Breast epithelium (tissue), 4 donors: ENCODE results near the gene VMAC. TPM values are rescaled to one million over a fixed set of nuclear protein-coding genes. Genes with fewer than 3 reads are reported as not detected.
A peak's percentile ranks its signal among the peaks of the same experiment; 100 is the strongest.

Experiments
- DNase-seq, 2 donors: peaks; one replicate each; pipeline ENCODE4 v3.0.0-alpha.2; 2019; ENCODE audit warnings: low spot score in 2 of 2
- H3K27ac ChIP-seq, 2 donors: fragments of 200-600 bp; sonication (generic) in 1 of 2; one replicate each; pipeline ENCODE4 v1.5.1; 2016 to 2019; ENCODE audit warnings: mild to moderate bottlenecking in 1 of 2
- H3K27me3 ChIP-seq, 2 donors: fragments of 200-600 bp; sonication (generic) in 1 of 2; one replicate each; pipeline versions ENCODE4 v1.5.1 to v1.6.0; 2017 to 2019; ENCODE audit warnings: control low read depth in 1 of 2, mild to moderate bottlenecking in 1 of 2
- H3K36me3 ChIP-seq: fragments of 200-600 bp; one replicate; pipeline ENCODE4 v1.5.1; 2019
- H3K4me1 ChIP-seq, 2 donors: fragments of 200-600 bp; sonication (generic); one replicate each; pipeline ENCODE4 v1.5.1; 2016 to 2019; ENCODE audit warnings: control low read depth in 1 of 2
- H3K4me3 ChIP-seq, 3 donors: fragments of 200-600 bp; sonication (generic); 1 replicate in 2 of 3; 2 replicates in 1 of 3; pipeline ENCODE4 v1.5.1; 2016 to 2019; ENCODE audit warnings: mild to moderate bottlenecking in 3 of 3, moderate library complexity in 2 of 3
- H3K9me3 ChIP-seq, 2 donors: fragments of 200-600 bp; sonication (generic) in 1 of 2; one replicate each; pipeline ENCODE4 v1.5.1; 2016 to 2019; ENCODE audit warnings: control low read depth in 1 of 2
- POLR2A ChIP-seq: fragments of 450-650 bp; IDR thresholded peaks from one replicate; pipeline ENCODE4 v1.6.1; 2016; ENCODE audit warnings: antibody characterized with exemption, mild to moderate bottlenecking, moderate library complexity
- POLR2AphosphoS5 ChIP-seq, 3 donors: sonication (generic); formaldehyde crosslinking; IDR thresholded peaks; one replicate each; pipeline ENCODE4 v1.6.1; 2017; ENCODE audit warnings: antibody characterized with exemption in 3 of 3
- intact Hi-C: fragments of 100-400 bp; cut with DNase I; formaldehyde crosslinking; loops from one replicate; pipeline ENCODE4 v1.15.1; 2023; ENCODE audit warnings: low total_unique reads
- total RNA-seq, 3 donors: library from RNA; depleted of rRNA; stranded (reverse); fragments of >200 nt; gene quantifications; one replicate each; pipeline ENCODE4 v1.1.0, GENCODE V29; 2016
- TF ChIP-seq, protein P1 (sequence below), 3 donors: fragments of 450-650 bp; IDR thresholded peaks; one replicate each; pipeline ENCODE4 v1.5.1; 2016 to 2017; ENCODE audit warnings: antibody characterized with exemption in 3 of 3, mild to moderate bottlenecking in 3 of 3, moderate library complexity in 3 of 3

Gene VMAC
- total RNA-seq, 3 donors from 2014 or later = 6.1 to 11.8 (median 9.2) TPM

DNA sequence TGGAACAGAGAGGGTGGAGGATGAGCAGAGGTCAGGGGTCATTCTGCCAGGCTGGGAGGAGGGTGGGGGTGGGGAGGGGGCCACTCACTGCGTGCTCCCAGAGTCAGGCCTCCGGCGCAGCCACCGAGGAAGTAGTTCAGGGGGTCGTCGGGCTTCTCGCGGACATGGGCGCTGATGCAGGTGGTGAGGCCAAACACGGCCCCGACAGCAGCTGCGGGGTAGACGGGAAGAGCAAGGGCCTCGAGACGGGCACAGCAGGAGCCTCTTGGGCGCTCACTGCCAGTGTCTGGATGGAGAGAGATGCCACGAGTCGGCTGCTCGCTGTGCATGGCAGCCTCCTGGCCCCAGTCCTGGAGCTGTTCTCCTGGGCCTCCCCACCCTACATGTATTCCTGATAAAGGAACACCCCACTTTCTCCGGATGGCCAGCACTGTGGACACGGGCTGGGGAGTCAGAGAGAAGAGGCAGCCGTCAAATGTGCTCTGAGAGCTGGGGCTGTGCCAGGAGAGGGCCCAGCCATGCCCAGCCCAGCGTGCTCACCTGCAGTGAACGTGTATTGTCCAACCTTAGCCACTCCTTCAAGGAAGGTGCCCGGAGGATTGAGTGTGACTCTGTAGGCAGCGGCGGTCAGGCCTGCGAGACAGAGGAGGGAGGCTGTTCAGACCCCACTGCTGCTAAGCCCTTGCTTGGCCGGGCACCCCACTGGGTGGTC lies 8.2 kb upstream of the VMAC start:
- peak overlapping the region in 1 of 2 donors; percentile 68 for H3K27ac ChIP-seq

DNA sequence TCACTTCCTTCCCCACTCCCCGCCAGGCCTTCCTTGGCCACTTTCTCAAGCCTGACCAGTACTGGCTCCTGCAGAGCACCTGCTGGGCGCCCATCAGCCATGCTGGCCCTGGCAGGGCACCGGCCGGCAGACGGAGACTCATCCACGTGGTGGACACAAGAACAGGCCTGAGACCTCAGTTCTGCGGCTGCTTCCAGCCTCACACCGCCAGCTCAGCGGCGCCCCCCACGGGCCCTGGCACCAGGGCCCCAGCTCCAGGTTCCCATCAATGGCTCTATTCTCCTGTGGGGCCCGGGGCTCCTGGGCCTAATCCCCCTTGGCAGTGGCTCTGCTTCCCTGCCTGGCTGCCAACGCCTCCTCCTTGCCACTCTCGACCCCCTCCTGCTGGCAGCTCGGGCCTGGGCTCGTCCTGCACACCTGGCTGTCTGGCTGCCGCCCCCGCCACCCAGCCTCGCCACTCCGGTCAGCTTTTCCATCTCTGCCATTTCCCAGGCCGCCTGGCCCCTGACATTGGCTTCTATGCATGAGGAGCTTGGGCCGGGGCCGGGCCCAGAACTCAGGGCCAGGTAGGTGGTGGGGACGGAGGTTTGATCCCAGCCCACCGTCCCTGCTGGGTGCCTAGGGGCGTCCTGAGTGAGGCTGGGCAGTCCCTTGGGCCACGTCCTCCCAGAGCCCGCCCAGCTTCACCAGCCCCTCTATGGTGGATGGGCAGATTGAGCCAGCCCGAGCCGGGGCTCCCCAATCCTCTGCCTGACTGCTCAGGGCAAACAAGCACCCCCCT lies 7.3 kb upstream of the VMAC start:
- Histone ChIP-seq H3K9me3 (no peaks in the 10 kb centered on the region), H3K4me3 (no peak overlapping the region), H3K27me3 (no peaks in the 10 kb centered on the region), H3K36me3 (peaks cover 7% of the 10 kb centered on the region), H3K27ac (peak overlapping the region; percentile 32 to 50), H3K4me1 (peaks cover 0 to 1% of the 10 kb centered on the region in 2 donors)
- TF ChIP-seq POLR2A = no peak
- intact Hi-C loops = no loop called here
- DNase-seq = no peak

More for the DNA sequence above, 8.2 kb upstream of the VMAC start:
- no peak for DNase-seq
- intact Hi-C loops = no loop called here
- no peak overlapping the region for H3K4me3 ChIP-seq
- H3K9me3 ChIP-seq = no peaks in the 10 kb centered on the region
- H3K27me3 ChIP-seq = no peaks in the 10 kb centered on the region
- TF ChIP-seq POLR2AphosphoS5 (IDR thresholded peaks at IDR 0.05) (no peak), POLR2A (no peak)
- TF ChIP-seq, protein P1, sequence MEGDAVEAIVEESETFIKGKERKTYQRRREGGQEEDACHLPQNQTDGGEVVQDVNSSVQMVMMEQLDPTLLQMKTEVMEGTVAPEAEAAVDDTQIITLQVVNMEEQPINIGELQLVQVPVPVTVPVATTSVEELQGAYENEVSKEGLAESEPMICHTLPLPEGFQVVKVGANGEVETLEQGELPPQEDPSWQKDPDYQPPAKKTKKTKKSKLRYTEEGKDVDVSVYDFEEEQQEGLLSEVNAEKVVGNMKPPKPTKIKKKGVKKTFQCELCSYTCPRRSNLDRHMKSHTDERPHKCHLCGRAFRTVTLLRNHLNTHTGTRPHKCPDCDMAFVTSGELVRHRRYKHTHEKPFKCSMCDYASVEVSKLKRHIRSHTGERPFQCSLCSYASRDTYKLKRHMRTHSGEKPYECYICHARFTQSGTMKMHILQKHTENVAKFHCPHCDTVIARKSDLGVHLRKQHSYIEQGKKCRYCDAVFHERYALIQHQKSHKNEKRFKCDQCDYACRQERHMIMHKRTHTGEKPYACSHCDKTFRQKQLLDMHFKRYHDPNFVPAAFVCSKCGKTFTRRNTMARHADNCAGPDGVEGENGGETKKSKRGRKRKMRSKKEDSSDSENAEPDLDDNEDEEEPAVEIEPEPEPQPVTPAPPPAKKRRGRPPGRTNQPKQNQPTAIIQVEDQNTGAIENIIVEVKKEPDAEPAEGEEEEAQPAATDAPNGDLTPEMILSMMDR (IDR thresholded peaks at IDR 0.05) = no peak
- peaks cover 7% of the 10 kb centered on the region for H3K36me3 ChIP-seq
- peaks cover 0 to 8% of the 10 kb centered on the region in 2 donors for H3K4me1 ChIP-seq

DNA sequence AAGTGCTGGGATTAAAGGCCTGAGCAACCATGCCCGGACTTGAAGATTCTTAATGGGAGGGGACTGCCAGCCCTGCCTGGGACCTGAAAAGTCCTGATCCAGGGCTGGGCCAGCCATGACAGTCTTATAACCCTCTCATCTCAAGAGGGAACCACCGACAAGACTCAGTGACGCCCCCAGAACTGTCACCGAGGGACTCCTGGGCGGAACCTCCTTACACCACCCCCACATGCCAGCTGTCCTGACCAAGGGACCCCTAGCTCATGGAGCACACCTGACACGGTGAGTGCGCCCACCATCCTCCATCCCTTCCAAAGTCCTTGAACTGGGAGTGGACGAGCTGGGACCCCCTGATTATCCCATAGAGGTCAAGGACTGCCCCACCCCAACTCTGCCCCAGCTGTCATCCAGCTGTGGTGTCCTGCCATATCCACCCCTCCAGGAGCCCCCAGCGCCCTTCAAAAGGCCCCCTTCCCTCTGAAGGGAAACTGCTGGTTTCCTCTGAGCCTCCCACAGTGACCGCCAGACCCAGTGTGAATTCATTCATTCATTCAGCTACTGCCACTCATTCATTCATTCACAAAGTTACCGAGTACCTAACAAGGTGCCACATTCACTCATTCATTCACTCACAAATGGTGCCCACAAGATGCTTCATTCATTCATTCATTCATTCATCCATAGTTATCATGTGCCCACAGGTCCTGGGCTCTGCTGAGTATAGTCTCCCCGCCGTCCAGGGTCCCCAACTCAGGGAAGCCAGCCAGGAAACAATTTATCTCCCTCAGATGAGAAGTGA lies 4.7 kb upstream of the VMAC start:
- Histone ChIP-seq H3K36me3 (peaks cover 7% of the 10 kb centered on the region), H3K27ac (no peak overlapping the region), H3K9me3 (no peaks in the 10 kb centered on the region), H3K27me3 (no peaks in the 10 kb centered on the region), H3K4me1 (peaks cover 0 to 5% of the 10 kb centered on the region in 2 donors), H3K4me3 (no peak overlapping the region)
- intact Hi-C loops = loop anchor here (10.0 kb wide), 1 partner anchor 95 kb away; the partner anchor contains the start of gene NRTN
- no peak for DNase-seq
- TF ChIP-seq POLR2AphosphoS5 (IDR thresholded peaks at IDR 0.05) = no peak
- no peak for TF ChIP-seq POLR2A
- TF ChIP-seq, protein P1 (IDR thresholded peaks at IDR 0.05) = no peak

DNA sequence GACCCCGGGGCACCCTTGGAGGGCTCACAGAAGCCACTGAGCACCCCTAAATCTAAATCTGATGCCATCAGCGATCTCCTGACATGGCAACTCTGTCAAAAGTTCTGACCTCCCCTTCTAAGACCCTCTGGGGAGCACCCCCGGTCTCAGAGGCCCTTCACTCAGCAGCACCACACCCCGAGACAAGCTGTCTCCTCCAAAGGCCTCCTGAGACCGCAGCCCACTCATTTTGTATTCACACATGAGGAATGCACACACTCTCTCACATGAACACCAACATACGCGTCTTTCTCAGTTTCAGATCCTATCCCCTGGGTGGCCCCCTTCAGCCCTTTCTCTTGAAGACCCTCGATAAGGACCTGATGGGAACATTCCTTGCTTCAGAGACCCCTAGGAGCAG lies 3.7 kb upstream of the VMAC start:
- no peak overlapping the region for H3K4me3 ChIP-seq
- H3K27me3 ChIP-seq = no peaks in the 10 kb centered on the region
- no peak overlapping the region for H3K27ac ChIP-seq
- H3K4me1 ChIP-seq = peaks cover 0 to 10% of the 10 kb centered on the region in 2 donors
- intact Hi-C loops = loop anchor here (10.0 kb wide), 1 partner anchor 96 kb away; the partner anchor contains the start of gene NRTN
- H3K36me3 ChIP-seq = no peaks in the 10 kb centered on the region
- TF ChIP-seq POLR2A = no peak
- TF ChIP-seq, protein P1 (IDR thresholded peaks at IDR 0.05) = no peak
- no peak for TF ChIP-seq POLR2AphosphoS5 (IDR thresholded peaks at IDR 0.05)
- no peaks in the 10 kb centered on the region for H3K9me3 ChIP-seq
- no peak for DNase-seq

DNA sequence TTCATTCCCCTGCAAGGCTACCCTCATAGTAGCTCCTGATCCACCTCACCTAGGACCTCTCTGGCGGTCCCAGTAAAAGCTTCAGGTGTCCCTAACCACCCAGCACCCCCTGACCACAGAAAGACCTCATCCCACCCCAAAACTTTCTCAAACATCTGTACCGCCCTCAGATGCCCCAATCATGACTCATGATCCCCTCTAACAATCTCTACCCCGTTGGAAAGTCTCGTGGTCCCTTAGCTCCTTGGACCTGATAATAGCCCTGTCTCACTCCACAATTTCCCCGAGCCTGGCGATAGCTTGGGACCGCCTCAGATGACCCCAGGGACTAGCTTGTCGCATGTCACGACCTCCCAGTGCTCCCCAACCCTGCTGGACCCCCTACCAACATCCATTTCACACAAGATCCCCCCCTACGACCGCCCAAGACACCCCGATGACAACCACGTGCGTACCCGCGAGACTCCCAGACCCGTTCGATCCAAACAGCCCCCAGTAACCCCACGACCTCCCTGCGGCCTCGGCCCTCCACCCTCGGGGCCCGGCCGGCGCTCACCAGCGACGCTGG lies 1.5 kb upstream of the VMAC start:
- no peak for TF ChIP-seq POLR2AphosphoS5 (IDR thresholded peaks at IDR 0.05)
- TF ChIP-seq, protein P1 (IDR thresholded peaks at IDR 0.05) = no peak
- Histone ChIP-seq H3K4me1 (peaks cover 0 to 10% of the 10 kb centered on the region in 2 donors), H3K9me3 (no peaks in the 10 kb centered on the region), H3K4me3 (peak overlapping the region; percentile 92 to 95 (median 93)), H3K36me3 (no peaks in the 10 kb centered on the region), H3K27ac (peak overlapping the region; percentile 93), H3K27me3 (no peaks in the 10 kb centered on the region)
- DNase-seq = no peak
- intact Hi-C loops = loop anchor here (10.0 kb wide), 1 partner anchor 98 kb away; the partner anchor contains the start of gene NRTN
